Tibial artery (tissue), 4 donors: ENCODE data around the gene CTSF.

Experiments
- DNase-seq, 2 donors: peaks; one replicate each; pipeline ENCODE4 v3.0.0-alpha.2; 2019
- H3K27ac ChIP-seq, 2 donors: fragments of 200-600 bp; sonication (generic) in 1 of 2; 1 replicate in 1 of 2; 2 replicates in 1 of 2; pipeline ENCODE4 v1.5.1; 2018 to 2019; ENCODE audit warnings: mild to moderate bottlenecking in 1 of 2
- H3K27me3 ChIP-seq, 2 donors: fragments of 200-600 bp; sonication (generic) in 1 of 2; one replicate each; pipeline versions ENCODE4 v1.5.1 to v1.6.0; 2016 to 2019
- H3K36me3 ChIP-seq, 3 donors: fragments of 200-600 bp; sonication (generic) in 2 of 3; one replicate each; pipeline ENCODE4 v1.5.1; 2016 to 2019; ENCODE audit warnings: mild to moderate bottlenecking in 2 of 3
- H3K4me1 ChIP-seq, 4 donors: fragments of 200-600 bp; sonication (generic) in 2 of 4; 1 replicate in 3 of 4; 2 replicates in 1 of 4; pipeline ENCODE4 v1.5.1; 2016 to 2019
- H3K4me3 ChIP-seq, 2 donors: fragments of 200-600 bp; sonication (generic) in 1 of 2; 1 replicate in 1 of 2; 2 replicates in 1 of 2; pipeline ENCODE4 v1.5.1; 2018 to 2019; ENCODE audit warnings: mild to moderate bottlenecking in 2 of 2
- H3K9me3 ChIP-seq, 3 donors: fragments of 200-600 bp; sonication (generic) in 1 of 3; one replicate each; pipeline ENCODE4 v1.5.1; 2016 to 2019
- CTCF ChIP-seq, 2 experiments: fragments of 200-600 bp in 1 of 2; fragments of 450-650 bp in 1 of 2; IDR thresholded peaks; one replicate each; pipeline ENCODE4 v1.5.1; 2017 to 2019; ENCODE audit warnings: antibody characterized with exemption in 2 of 2, mild to moderate bottlenecking in 1 of 2, moderate library complexity in 1 of 2
- intact Hi-C: fragments of 100-400 bp; cut with DNase I; formaldehyde crosslinking; loops from one replicate; pipeline ENCODE4 v1.15.0; 2023; ENCODE audit warnings: low total_unique reads

Gene CTSF

GRCh38 chr11:66568124-66568916 is at the start of gene CTSF:
Gene CTSF, minus strand, starts transcription at chr11:66568606. Its CDS starts 120 bp downstream, at chr11:66568486.
- Histone ChIP-seq H3K27me3 (no peaks in the 10 kb centered on the region), H3K27ac (peak within 1 kb of the TSS; percentile 61 to 73)
- peak; percentile 93 to 94 for DNase-seq

GRCh38 chr11:66617155-66617834 is 48.9 kb upstream of the CTSF start:
- H3K36me3 ChIP-seq = no peaks in the 10 kb centered on the region
- H3K4me3 ChIP-seq = peak overlapping the region; percentile 88 to 92
- H3K9me3 ChIP-seq = no peaks in the 10 kb centered on the region
- TF ChIP-seq CTCF (IDR thresholded peaks at IDR 0.05) = no peak
- H3K4me1 ChIP-seq = peaks cover 0 to 58% (median 35%) of the 10 kb centered on the region in 4 donors
- intact Hi-C loops = loop anchor here (2.0 kb wide), 1 partner anchor 22 kb away; the partner anchor contains the start of gene RBM4
- peak; percentile 83 to 90 for DNase-seq
- peak overlapping the region; percentile 96 for H3K27ac ChIP-seq
- H3K27me3 ChIP-seq = no peaks in the 10 kb centered on the region

More at GRCh38 chr11:66568124-66568916, at the start of gene CTSF:
- intact Hi-C loops = no loop called here
- peak within 1 kb of the TSS; percentile 63 to 76 for H3K4me3 ChIP-seq
- H3K9me3 ChIP-seq = no peaks in the 10 kb centered on the region
- no peak for TF ChIP-seq CTCF (IDR thresholded peaks at IDR 0.05)
- H3K4me1 ChIP-seq = peaks cover 0 to 21% (median 11%) of the 10 kb centered on the region in 4 donors
- peaks cover 0 to 31% (median 3%) of the 10 kb centered on the region in 3 donors for H3K36me3 ChIP-seq

- Histone ChIP-seq H3K4me1 (peaks cover 0 to 51% (median 32%) of the 10 kb centered on the region in 4 donors), H3K27me3 (no peaks in the 10 kb centered on the region), H3K9me3 (no peaks in the 10 kb centered on the region), H3K4me3 (peak within 1 kb of the TSS; percentile 88 to 92), H3K36me3 (no peaks in the 10 kb centered on the region), H3K27ac (peak within 1 kb of the TSS; percentile 96)
- intact Hi-C loops = loop anchor here (2.0 kb wide), 1 partner anchor 22 kb away; the partner anchor contains the start of gene RBM4
- no peak for TF ChIP-seq CTCF (IDR thresholded peaks at IDR 0.05)
- DNase-seq = peak; percentile 98 to 100
These were observed 48.2 kb upstream of the CTSF start, which contains the start of gene RBM14 for GRCh38 chr11:66616379-66617154. Gene RBM14, plus strand, starts transcription at chr11:66616630. Its CDS starts 91 bp downstream, at chr11:66616721.

- Histone ChIP-seq H3K27ac (no peak overlapping the region), H3K27me3 (no peaks in the 10 kb centered on the region), H3K36me3 (no peaks in the 10 kb centered on the region), H3K4me3 (no peak overlapping the region), H3K9me3 (no peaks in the 10 kb centered on the region), H3K4me1 (peaks cover 0 to 26% (median 16%) of the 10 kb centered on the region in 4 donors)
- no peak for DNase-seq
- no peak for TF ChIP-seq CTCF (IDR thresholded peaks at IDR 0.05)
- intact Hi-C loops = no loop called here
These were observed 45.7 kb upstream of the CTSF start for GRCh38 chr11:66614073-66614472.

GRCh38 chr11:66612458-66612857 is 44.1 kb upstream of the CTSF start:
- DNase-seq = no peak
- no peak overlapping the region for H3K4me3 ChIP-seq
- H3K36me3 ChIP-seq = no peaks in the 10 kb centered on the region
- intact Hi-C loops = no loop called here
- no peak for TF ChIP-seq CTCF (IDR thresholded peaks at IDR 0.05)
- H3K4me1 ChIP-seq = peaks cover 0 to 22% (median 17%) of the 10 kb centered on the region in 4 donors
- no peaks in the 10 kb centered on the region for H3K27me3 ChIP-seq
- no peaks in the 10 kb centered on the region for H3K9me3 ChIP-seq
- H3K27ac ChIP-seq = no peak overlapping the region
